NCI-H82 treated with DMSO at 0.1 percent for 48 hours (cell line): ENCODE data around the gene FGF12.
A peak's percentile ranks its signal among the peaks of the same experiment; 100 is the strongest.

Experiments
- DNase-seq: peaks from one replicate; lab custom pipeline; 2025; ENCODE audit not compliant: unreplicated experiment; lab: John Stamatoyannopoulos, UW

Gene FGF12

GRCh38 chr3:192273001-192273696 lies 454.2 kb downstream of the FGF12 start:
- DNase-seq = no peak

DNA sequence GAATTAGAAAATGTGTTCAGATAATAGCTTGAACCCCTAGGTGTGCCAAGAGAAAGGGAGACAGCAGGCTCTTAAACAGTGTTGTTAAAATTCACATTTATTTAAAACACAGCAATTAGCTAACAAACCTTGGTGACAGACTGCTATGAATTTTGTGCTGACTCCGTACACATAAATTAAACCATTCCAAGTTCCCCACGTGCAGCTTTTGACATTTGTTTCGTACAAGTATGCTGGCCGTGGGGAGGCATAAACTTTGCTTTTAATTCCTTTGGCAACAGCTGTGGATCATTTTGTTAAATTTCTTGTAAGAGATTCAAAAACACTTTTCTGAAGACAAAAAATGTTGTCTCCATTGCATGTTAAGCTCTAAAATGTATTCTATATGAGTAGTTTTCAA lies 465.3 kb downstream of the FGF12 start:
- no peak for DNase-seq

- DNase-seq = no peak
These were observed 466.2 kb downstream of the FGF12 start for GRCh38 chr3:192261135-192261534.

- no peak for DNase-seq
These were observed 467.0 kb downstream of the FGF12 start for GRCh38 chr3:192260116-192261010.

GRCh38 chr3:192259661-192260060 lies 467.7 kb downstream of the FGF12 start:
- DNase-seq = no peak

DNA sequence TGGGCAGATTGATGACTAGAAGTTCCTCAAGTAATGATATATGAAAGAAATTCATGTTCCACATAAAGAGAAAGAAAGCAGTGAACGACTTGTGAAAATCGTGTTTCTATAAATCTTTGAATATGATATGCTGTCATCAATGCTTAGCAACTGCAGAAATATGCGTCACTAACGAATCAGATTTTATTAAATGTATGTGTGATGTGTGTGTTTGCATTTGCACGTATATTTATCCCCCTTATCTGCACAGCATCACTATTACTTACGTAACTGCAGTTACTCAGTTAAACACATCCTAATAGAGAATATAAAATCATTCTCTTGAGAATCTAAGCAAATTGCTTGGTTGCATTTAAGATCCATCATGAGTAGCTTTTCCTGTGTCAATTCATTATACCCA lies 468.6 kb downstream of the FGF12 start:
- DNase-seq = no peak

DNA sequence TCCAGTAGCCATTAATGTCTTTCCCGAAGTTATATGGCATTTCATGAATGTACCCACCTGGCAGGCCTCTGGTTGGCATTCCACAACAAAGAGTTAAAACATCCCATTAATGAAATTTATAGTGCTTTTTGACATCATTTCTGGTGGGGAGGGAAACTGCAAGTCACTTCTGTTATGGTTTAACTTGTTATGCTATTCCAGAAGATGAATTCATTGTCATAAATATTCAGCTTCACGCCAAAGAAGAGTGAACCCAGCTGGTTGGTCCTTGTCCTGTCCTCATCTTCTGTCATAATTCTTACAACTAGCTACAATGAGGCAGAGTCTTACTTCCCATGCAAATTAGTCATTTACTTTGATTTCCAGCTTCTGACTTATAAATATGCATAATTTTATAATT lies 471.5 kb downstream of the FGF12 start:
- no peak for DNase-seq

- no peak for DNase-seq
These were observed 474.0 kb downstream of the FGF12 start for GRCh38 chr3:192253138-192253887.

- DNase-seq = no peak
These were observed 477.8 kb downstream of the FGF12 start for GRCh38 chr3:192249516-192249915.

DNA sequence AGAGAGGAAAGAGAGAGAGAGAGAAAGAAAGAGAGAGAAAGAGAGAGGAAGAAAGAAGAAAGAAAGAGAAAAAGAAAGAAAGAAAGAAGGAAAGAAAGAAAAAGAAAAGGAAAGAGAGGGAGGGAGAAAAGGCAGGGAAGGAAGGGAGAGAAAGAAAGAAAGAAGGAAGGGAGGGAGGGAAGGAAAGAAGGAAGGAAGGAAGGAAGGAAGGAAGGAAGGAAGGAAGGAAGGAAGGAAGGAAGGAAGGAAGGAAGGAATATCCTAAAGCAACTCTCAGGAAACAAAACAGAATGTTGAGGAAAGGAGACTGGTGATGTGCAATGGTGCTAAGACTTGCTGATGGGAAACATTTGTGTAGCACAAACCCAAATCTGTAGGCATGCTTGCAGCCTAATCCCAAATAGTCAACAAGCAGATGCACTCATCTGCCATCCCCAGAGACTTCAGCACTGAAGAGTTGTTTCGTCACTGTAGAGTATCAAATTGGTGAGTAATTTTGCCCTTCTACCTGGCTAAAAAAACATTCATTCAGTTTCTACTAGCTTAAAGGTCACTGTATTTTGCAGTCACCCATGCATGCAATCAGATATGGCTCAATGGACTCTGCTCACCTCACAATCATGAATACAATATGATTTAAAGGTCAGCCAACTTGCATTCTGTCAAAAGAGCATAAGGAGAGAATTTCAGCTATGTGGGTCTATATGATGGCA lies 480.3 kb downstream of the FGF12 start:
- peak; percentile 46 for DNase-seq

GRCh38 chr3:192244591-192244990 lies 482.8 kb downstream of the FGF12 start:
- no peak for DNase-seq

- no peak for DNase-seq
These were observed 487.4 kb downstream of the FGF12 start for GRCh38 chr3:192239956-192240355.

DNA sequence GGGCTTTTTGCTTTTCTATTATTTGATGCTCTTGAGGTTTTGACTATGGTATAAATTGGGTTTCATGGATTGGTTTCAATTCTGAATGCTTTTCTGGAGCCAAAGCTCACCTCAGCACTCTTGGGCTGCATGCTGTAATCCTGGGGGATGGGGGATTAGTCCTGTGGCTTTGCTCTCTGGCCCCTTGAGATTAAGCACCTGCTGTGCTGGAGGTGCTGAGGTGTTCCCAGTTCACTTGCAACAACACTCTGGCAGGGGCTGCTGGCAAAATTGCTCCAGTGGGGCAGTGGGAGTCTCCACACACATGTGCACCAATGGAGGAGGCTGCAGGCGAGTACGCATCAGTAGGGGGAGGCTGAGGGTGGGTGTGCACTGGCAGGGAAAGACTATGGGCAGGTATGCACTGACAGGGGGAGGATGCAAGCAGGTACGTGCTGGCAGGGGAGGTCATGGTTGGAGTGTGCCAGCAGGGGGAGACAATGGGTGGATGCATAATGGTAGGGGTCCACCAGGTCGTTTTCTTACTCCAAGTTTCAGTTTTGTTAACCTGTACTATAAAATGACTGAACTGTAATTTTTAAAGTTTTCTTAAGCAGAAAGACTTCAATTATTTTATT lies 489.2 kb downstream of the FGF12 start:
- peak; percentile 51 for DNase-seq

DNA sequence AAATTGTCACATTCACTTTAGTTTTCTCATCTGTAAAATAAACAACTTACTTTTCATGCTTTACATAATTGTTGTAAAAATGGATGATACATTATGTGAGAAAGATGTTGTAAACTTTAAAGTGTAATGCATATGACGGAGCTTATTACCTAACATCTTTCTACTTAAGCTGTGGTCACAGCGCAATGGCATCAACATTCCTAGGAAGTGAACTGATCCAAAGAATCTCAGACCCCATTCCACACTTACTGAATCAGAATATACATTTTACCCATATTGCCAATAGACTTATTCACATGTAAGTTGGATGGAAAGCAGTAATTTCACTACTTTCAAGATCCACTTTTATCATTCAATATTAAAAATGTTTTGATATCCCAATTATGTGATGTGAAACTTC lies 497.5 kb downstream of the FGF12 start:
- no peak for DNase-seq

GRCh38 chr3:192224634-192225155 lies 502.6 kb downstream of the FGF12 start:
- DNase-seq = no peak

DNA sequence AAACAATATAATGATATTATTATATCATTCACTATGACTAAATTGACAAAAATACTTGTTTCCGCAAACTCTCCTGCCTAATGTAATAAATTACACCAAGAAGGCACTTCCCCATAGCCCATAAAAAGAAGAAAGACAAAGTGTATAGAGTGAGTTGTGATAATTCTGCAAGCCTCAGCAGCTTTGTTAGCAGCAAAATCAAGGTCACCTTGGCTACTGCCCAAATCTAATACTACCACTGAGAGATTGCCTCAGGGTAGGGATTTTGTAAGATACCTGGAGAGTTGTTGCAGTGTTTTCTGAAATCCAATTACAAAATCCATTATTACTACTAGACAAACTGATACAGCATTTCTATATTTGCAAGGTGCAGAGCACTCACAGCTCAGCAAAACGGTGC lies 503.5 kb downstream of the FGF12 start:
- no peak for DNase-seq

- DNase-seq = no peak
These were observed 506.4 kb downstream of the FGF12 start for GRCh38 chr3:192220915-192221314.

DNA sequence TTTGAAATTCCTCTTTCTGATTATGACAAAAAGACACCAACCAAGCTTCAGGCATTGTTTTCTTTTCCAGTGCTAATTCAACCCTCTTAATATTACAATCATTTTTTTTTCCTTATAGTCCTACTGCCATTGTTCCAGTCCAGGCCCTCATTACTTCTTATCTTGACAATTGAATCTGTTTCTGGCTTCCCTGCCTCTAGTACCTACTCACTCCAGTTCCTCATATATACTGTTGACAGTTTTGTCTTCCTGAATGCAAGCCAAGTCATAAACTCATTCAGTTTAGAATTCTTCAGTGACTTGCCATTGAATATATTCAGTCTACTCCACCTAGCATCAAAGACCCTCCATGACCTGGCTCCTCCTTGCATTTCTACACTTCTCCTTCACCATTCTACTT lies 507.4 kb downstream of the FGF12 start:
- DNase-seq = no peak

GRCh38 chr3:192216067-192216466 lies 511.3 kb downstream of the FGF12 start:
- no peak for DNase-seq

DNA sequence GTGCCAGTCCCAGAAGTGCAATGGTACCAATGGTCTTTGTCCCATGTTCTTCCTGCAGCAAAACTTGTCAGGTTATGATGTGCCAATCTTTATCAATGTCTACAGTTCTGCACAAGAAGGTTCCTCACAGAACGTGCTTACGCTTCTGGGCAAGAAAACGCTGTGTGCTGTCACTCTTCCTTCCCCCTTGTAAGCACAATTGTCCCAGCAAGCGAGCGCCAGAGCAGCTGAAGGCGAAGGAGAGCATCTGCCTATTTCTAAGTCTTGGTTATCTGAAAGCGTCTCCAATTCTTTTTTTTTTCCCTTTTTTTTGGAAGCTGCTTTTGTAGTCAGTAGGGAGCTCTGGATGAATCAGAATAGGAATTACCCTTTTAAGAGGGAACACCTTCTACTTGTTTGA lies 514.4 kb downstream of the FGF12 start:
- DNase-seq = no peak
